K562 (cell line): Measurements from ENCODE around the gene SRGAP2B. TPM values are rescaled to one million over a fixed set of nuclear protein-coding genes. Genes with fewer than 3 reads are reported as not detected.
"Not testable (repeated sequence)": the region's sequence is repeated elsewhere in the genome, so short reads cannot be mapped to it uniquely, and the experiment has no call there.

ENCODE experiments used
- ATAC-seq: fragments of 200-7000 bp; cut with Tn5 transposase; 3 replicates; pipeline ENCODE4 v1.9.1; 2020; ENCODE audit warnings: moderate library complexity
- BruUV-seq: library from RNA; stranded (reverse); fragments of 400-500 nt; replicated peaks from 2 replicates; lab custom pipeline; 2021; lab: Mats Ljungman, UMichigan
- CTCF ChIA-PET: fragments of 300-600 bp; formaldehyde crosslinking; extraction: SDS; loops from one replicate; lab custom pipeline; 2021; ENCODE audit warnings: low intra/inter-chr PET ratio; lab: Yijun Ruan, JAX
- POLR2A ChIA-PET: fragments of 300-600, 350-650 bp; sonication (Branson Sonifier 250); formaldehyde crosslinking; extraction: SDS; loops from one replicate; lab custom pipeline; 2021; ENCODE audit warnings: antibody characterized with exemption, inconsistent platforms; lab: Yijun Ruan, JAX
- DNase-seq, 4 experiments: peaks; one replicate each; pipeline versions ENCODE4 v3.0.0 to v3.0.0-alpha.2; 2011 to 2018; ENCODE audit warnings: low spot score in 3 of 4, mixed read lengths in 3 of 4; ENCODE audit errors: extremely low read depth in 1 of 4
- FAIRE-seq: peaks from 2 replicates; lab custom pipeline; 2011; peaks lifted over from hg19 to GRCh38; lab: Jason Lieb, UNC
- H2AFZ ChIP-seq: 2 replicates; pipeline ENCODE4 v1.6.0; 2011; ENCODE audit warnings: low read depth, low read length, control low read depth, inconsistent platforms
- H3K27ac ChIP-seq: fragments of 200-600 bp; 3 replicates; pipeline ENCODE4 v1.8.0; 2011; ENCODE audit warnings: low read depth, mild to moderate bottlenecking, control low read depth, inconsistent platforms, low read length, moderate library complexity, mixed read lengths; ENCODE audit errors: extremely low read depth
- H3K27me3 ChIP-seq, 2 experiments: fragments of 300-600 bp in 1 of 2; 2 replicates in 1 of 2; 3 replicates in 1 of 2; pipeline versions ENCODE4 v1.6.0 to v1.8.0; 2011; ENCODE audit warnings: inconsistent platforms in 2 of 2, low read length in 2 of 2, mild to moderate bottlenecking in 1 of 2, mixed read lengths in 1 of 2, moderate library complexity in 1 of 2; ENCODE audit not compliant: control insufficient read depth in 2 of 2, insufficient read depth in 2 of 2
- H3K36me3 ChIP-seq: fragments of 300-600 bp; 3 replicates; pipeline ENCODE4 v1.8.0; 2011; ENCODE audit warnings: mild to moderate bottlenecking, low read length, inconsistent platforms; ENCODE audit not compliant: control insufficient read depth, insufficient read depth
- H3K4me1 ChIP-seq, 2 experiments: fragments of 200-600 bp in 1 of 2; replicated peaks in 1 of 2; 2 replicates in 1 of 2; 3 replicates in 1 of 2; pipeline versions ENCODE4 v1.5.1 to v1.8.0; 2011; ENCODE audit warnings: inconsistent platforms in 2 of 2, low read length in 2 of 2, mild to moderate bottlenecking in 1 of 2, mixed read lengths in 1 of 2, moderate library complexity in 1 of 2; ENCODE audit not compliant: control insufficient read depth in 2 of 2, insufficient read depth in 2 of 2
- H3K4me2 ChIP-seq: 2 replicates; pipeline ENCODE4 v1.6.1; 2011; ENCODE audit warnings: low read length, control low read depth, inconsistent platforms, mixed read lengths; ENCODE audit not compliant: insufficient read depth
- H3K4me3 ChIP-seq: fragments of 200-600 bp; sonication (generic), shearing (Covaris generic); 2 replicates; pipeline ENCODE4 v1.5.1; 2016; ENCODE audit warnings: control low read depth, inconsistent platforms
- H3K79me2 ChIP-seq: fragments of 200-600 bp; 3 replicates; pipeline ENCODE4 v1.8.0; 2011; ENCODE audit warnings: low read length, inconsistent platforms; ENCODE audit not compliant: control insufficient read depth, insufficient read depth
- H3K9ac ChIP-seq, 2 experiments: 2 replicates each; pipeline versions ENCODE4 v1.6.0 to v1.6.1; 2011; ENCODE audit warnings: low read depth in 2 of 2, low read length in 2 of 2, control low read depth in 1 of 2, inconsistent platforms in 1 of 2, mild to moderate bottlenecking in 1 of 2, mixed read lengths in 1 of 2; ENCODE audit not compliant: insufficient read depth in 1 of 2
- H3K9me1 ChIP-seq: one replicate; pipeline ENCODE4 v1.6.0; 2011; ENCODE audit warnings: inconsistent platforms, mild to moderate bottlenecking, low read length, moderate library complexity; ENCODE audit not compliant: control insufficient read depth, insufficient read depth
- H3K9me3 ChIP-seq: replicated peaks from 2 replicates; pipeline ENCODE4 v1.5.1; 2011; ENCODE audit warnings: low read depth, low read length, inconsistent platforms; ENCODE audit not compliant: control insufficient read depth, insufficient read depth
- H4K20me1 ChIP-seq: replicated peaks from 2 replicates; pipeline ENCODE4 v1.6.1; 2011; ENCODE audit warnings: low read length, inconsistent platforms, mixed read lengths; ENCODE audit not compliant: control insufficient read depth, insufficient read depth
- WGBS: fragments of 100-300 bp; shearing (Covaris generic); methylation state at CpG from one replicate; pipeline ENCODE4 v1.1.6; 2016; ENCODE audit warnings: low coverage, mixed read lengths; ENCODE audit not compliant: insufficient coverage; ENCODE audit errors: missing lambda C conversion rate; 5-methylcytosine and 5-hydroxymethylcytosine counted together
- in situ Hi-C: fragments of 300-500 bp; cut with MboI; formaldehyde crosslinking; loops from 4 replicates; pipeline ENCODE4 v1.15.0; 2018; ENCODE audit warnings: inconsistent platforms, mixed read lengths
- intact Hi-C: fragments of 100-400 bp; cut with micrococcal nuclease; formaldehyde crosslinking; loops from 2 replicates; pipeline ENCODE4 v1.14.2; 2022
- polyA plus RNA-seq, 8 experiments: library from polyadenylated mRNA; depleted of rRNA in 4 of 8; stranded (reverse) in 5 of 8; unstranded in 3 of 8; fragments of >200 nt; fragmentation: Nextera tagmentation in 2 of 8; fragmentation: Illumina TruSeq in 1 of 8; extraction: Ambion mirVana in 2 of 8; extraction: Trizol in 1 of 8; gene quantifications; 2 replicates each; pipeline versions ENCODE4 v1.2.1 to v1.2.3, GENCODE V29; 2011 to 2014; ENCODE audit warnings: inconsistent platforms in 1 of 8, missing spikeins in 1 of 8
- total RNA-seq, 7 experiments: library from RNA; depleted of rRNA in 6 of 7; stranded (reverse); fragments of >200 nt in 6 of 7; fragmentation: Illumina TruSeq in 2 of 7; extraction: Trizol in 2 of 7; gene quantifications; 2 replicates each; pipeline versions ENCODE4 v1.2.1 to v1.2.3, GENCODE V29; 2011 to 2021; ENCODE audit warnings: low replicate concordance in 1 of 7

Gene SRGAP2B
- total and polyA plus RNA-seq, 9 of the 15 experiments (the other 6 are each of a cell fraction or from before 2014, with no cell fraction given), result 2.5 to 17.6 (median 4.0) TPM

DNA sequence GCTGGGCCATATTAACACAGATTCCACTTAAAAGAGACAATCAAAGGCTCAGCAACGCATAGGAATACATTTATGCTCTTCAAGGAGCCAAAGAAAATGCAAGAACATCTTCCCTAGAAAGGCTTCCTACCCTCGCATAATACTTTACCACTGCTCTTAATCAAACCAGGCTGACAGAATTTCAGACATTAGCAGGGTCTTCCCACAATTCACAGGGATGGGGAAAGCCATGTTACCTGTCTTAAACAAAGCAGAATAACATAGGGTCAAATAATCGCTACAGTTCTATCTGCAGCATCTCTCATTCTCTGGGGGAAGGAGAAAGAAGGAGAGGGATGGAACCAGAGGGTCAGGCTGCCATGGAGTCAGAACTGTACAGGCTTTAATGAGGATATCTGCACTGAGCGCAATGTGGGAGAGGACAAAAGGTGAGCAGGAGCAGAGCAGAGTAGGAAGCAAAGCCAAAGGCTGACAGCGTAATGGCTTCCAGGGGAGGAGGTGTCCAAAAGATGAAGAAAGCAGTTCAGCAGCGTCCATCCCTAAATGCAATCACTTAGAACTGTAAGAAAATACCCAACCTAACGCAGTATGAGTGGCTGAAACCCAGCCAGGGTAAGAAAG is 109.5 kb downstream of the SRGAP2B start:
- FAIRE-seq, BruUV-seq, H3K36me3 ChIP-seq, intact Hi-C loops, H2AFZ ChIP-seq, H3K4me3 ChIP-seq, H3K27me3 ChIP-seq, POLR2A ChIA-PET, H3K9me1 ChIP-seq, H3K79me2 ChIP-seq, H3K9me3 ChIP-seq, CTCF ChIA-PET, H3K9ac ChIP-seq, H4K20me1 ChIP-seq, H3K27ac ChIP-seq, in situ Hi-C loops, DNase-seq, H3K4me2 ChIP-seq, ATAC-seq, H3K4me1 ChIP-seq: not testable (repeated sequence)
- WGBS, result 43% methylated on average over 2 of the region's 7 CpGs

DNA sequence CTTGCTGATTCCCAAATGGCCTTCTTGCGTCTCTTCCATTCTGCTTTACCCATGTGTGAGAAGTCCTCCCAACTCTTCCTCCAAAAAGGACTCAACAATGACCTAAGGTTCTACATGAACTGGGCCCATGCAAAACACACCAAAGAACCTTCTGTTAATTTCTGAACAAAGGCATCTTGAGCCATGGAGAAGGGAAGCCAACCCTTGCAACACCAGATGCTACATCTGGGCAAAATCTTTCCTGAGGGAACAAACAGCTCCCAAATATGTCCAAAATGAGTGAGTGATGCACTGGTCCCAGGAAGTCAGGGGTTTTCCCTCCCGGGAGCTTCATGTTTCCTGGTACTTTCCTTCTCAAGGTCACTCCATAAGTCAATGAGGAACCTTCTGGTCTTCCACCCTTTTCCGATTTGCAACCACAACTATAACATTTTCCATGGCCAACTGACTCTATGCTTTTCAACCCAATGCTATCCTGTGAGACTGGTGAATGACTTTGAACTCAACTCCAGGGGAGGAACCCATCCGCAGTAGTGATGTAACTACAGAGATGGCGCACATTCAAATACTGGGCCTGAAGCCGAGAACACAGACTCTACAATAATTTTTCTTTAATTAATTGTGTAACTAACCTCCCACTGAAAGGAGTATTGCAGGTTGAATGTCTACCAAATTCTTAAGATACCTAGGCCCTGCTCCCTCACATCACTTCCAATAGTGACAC is 112.2 kb downstream of the SRGAP2B start:
- H3K9ac ChIP-seq, H2AFZ ChIP-seq, in situ Hi-C loops, H3K79me2 ChIP-seq, H3K9me3 ChIP-seq, CTCF ChIA-PET, H3K4me1 ChIP-seq, DNase-seq, POLR2A ChIA-PET, intact Hi-C loops, H3K4me3 ChIP-seq, BruUV-seq, H3K9me1 ChIP-seq, H3K4me2 ChIP-seq, ATAC-seq, FAIRE-seq, H3K36me3 ChIP-seq, H3K27ac ChIP-seq, H3K27me3 ChIP-seq, H4K20me1 ChIP-seq: not testable (repeated sequence)
- 50% methylated on average over 1 of the region's 6 CpGs for WGBS

- in situ Hi-C loops, H3K36me3 ChIP-seq, DNase-seq, intact Hi-C loops, H3K4me3 ChIP-seq, CTCF ChIA-PET, H3K79me2 ChIP-seq, H3K9me1 ChIP-seq, H3K4me1 ChIP-seq, POLR2A ChIA-PET, BruUV-seq, H3K9me3 ChIP-seq, H3K4me2 ChIP-seq, H2AFZ ChIP-seq, FAIRE-seq, H3K27ac ChIP-seq, H3K27me3 ChIP-seq, H3K9ac ChIP-seq, H4K20me1 ChIP-seq: not testable (repeated sequence)
- peak; percentile 41; the same call in 1 of the 3 replicates for ATAC-seq
- no CpG with 5 or more reads among the region's 4 CpGs for WGBS
These were observed 114.0 kb downstream of the SRGAP2B start for GRCh38 chr1:144981157-144981556.
